Kidney (tissue), 14 donors: Measurements from ENCODE around the gene ST6GALNAC6. TPM values are rescaled to one million over a fixed set of nuclear protein-coding genes. Genes with fewer than 3 reads are reported as not detected.
A peak's percentile ranks its signal among the peaks of the same experiment; 100 is the strongest.

Experiments
- DNase-seq, 5 donors: peaks; one replicate each; pipeline ENCODE4 v3.0.0-alpha.2; 2013 to 2020
- FAIRE-seq: peaks from 2 replicates; lab custom pipeline; 2012; peaks lifted over from hg19 to GRCh38; lab: Jason Lieb, UNC
- H3K27ac ChIP-seq, 2 donors: one replicate each; pipeline ENCODE4 v1.7.0; 2013; ENCODE audit warnings: low read depth in 2 of 2, low read length in 2 of 2, inconsistent platforms in 1 of 2
- H3K27me3 ChIP-seq: one replicate; pipeline ENCODE4 v1.7.1; 2013; ENCODE audit warnings: low read length, inconsistent platforms; ENCODE audit not compliant: control insufficient read depth, insufficient read depth
- H3K36me3 ChIP-seq, 3 donors: one replicate each; pipeline versions ENCODE4 v1.7.0 to v1.7.1; 2013; ENCODE audit warnings: low read length in 3 of 3, control low read depth in 1 of 3, inconsistent platforms in 1 of 3; ENCODE audit not compliant: insufficient read depth in 3 of 3, control insufficient read depth in 2 of 3
- H3K4me1 ChIP-seq, 3 donors: one replicate each; pipeline versions ENCODE4 v1.7.0 to v1.7.1; 2013; ENCODE audit warnings: low read length in 3 of 3, inconsistent platforms in 1 of 3, low read depth in 1 of 3; ENCODE audit not compliant: control insufficient read depth in 2 of 3, insufficient read depth in 2 of 3
- H3K4me3 ChIP-seq, 3 donors: one replicate each; pipeline versions ENCODE4 v1.7.0 to v1.8.1; 2013; ENCODE audit warnings: low read length in 3 of 3, control low read depth in 1 of 3, inconsistent platforms in 1 of 3
- H3K9ac ChIP-seq, 3 donors: one replicate each; pipeline versions ENCODE4 v1.7.0 to v1.7.1; 2013; ENCODE audit warnings: low read length in 3 of 3, control low read depth in 1 of 3, inconsistent platforms in 1 of 3
- H3K9me3 ChIP-seq, 3 donors: one replicate each; pipeline versions ENCODE4 v1.7.0 to v1.7.1; 2013; ENCODE audit warnings: low read length in 3 of 3, control low read depth in 1 of 3, inconsistent platforms in 1 of 3; ENCODE audit not compliant: control insufficient read depth in 2 of 3, insufficient read depth in 1 of 3
- CTCF ChIP-seq: IDR thresholded peaks from 3 replicates; pipeline ENCODE4 v1.5.1; 2012; ENCODE audit warnings: mild to moderate bottlenecking, moderate library complexity, borderline replicate concordance; ENCODE audit not compliant: insufficient read depth; ENCODE audit errors: extremely low read depth
- intact Hi-C: fragments of 100-400 bp; cut with DNase I; formaldehyde crosslinking; loops from one replicate; pipeline ENCODE4 v1.11.1; 2022
- polyA plus RNA-seq: library from polyadenylated mRNA; stranded (reverse); fragments of 350-450 nt; fragmentation: Illumina TruSeq; extraction: RNeasy Lipid Tissue Mini Kit (QIAGEN cat#74804); gene quantifications from one replicate; pipeline ENCODE4 v1.2.3, GENCODE V29; 2014; ENCODE audit warnings: low read depth, low replicate concordance; ENCODE audit not compliant: insufficient read depth
- total RNA-seq: library from RNA; stranded (reverse); fragmentation: NEBNext Ultra II Directional; extraction: Animal tissue kit (Norgen Biotek cat#: 25700); gene quantifications from one replicate; pipeline ENCODE4 v1.2.1, GENCODE V29; 2021
- donor health status: control.
- donor health status: control.
- donor health status: control.
- donor health status: control.
- donor health status: control.
- donor health status: DM: yes; HTN: yes; CAD: no.
- donor health status: Normal renal cell carcinoma (clear cell type).

ST6GALNAC6 gene
- total and polyA plus RNA-seq, 2 donors from 2014 or later: 74.6 to 75.0 TPM

- intact Hi-C loops: no loop called here
- Histone ChIP-seq H3K9ac (no peak overlapping the region), H3K27ac (no peak overlapping the region), H3K27me3 (no peaks in the 10 kb centered on the region), H3K36me3 (peaks cover 0 to 3% (median 0%) of the 10 kb centered on the region in 3 donors), H3K4me3 (no peak overlapping the region), H3K4me1 (peaks cover 0 to 23% (median 5%) of the 10 kb centered on the region in 3 donors), H3K9me3 (no peaks in the 10 kb centered on the region)
- no peak for FAIRE-seq
- TF ChIP-seq CTCF: no peak
- DNase-seq: peak in 3 of 5 donors; percentile 45 to 71 (median 49)
Observed at GRCh38 chr9:127873223-127873691, 26.1 kb downstream of the ST6GALNAC6 start.

GRCh38 chr9:127872369-127873222 lies 26.8 kb downstream of the ST6GALNAC6 start:
- Histone ChIP-seq H3K9ac (no peak overlapping the region), H3K27me3 (no peaks in the 10 kb centered on the region), H3K4me3 (no peak overlapping the region), H3K36me3 (peaks cover 0 to 3% (median 0%) of the 10 kb centered on the region in 3 donors), H3K9me3 (no peaks in the 10 kb centered on the region), H3K27ac (no peak overlapping the region), H3K4me1 (peaks cover 0 to 20% (median 0%) of the 10 kb centered on the region in 3 donors)
- no peak for TF ChIP-seq CTCF
- FAIRE-seq (no peak), DNase-seq (no peak)
- intact Hi-C loops: no loop called here

GRCh38 chr9:127871531-127871930 lies 27.9 kb downstream of the ST6GALNAC6 start:
- no peak for DNase-seq
- H3K4me1 ChIP-seq: peaks cover 0 to 17% (median 0%) of the 10 kb centered on the region in 3 donors

More at GRCh38 chr9:127871531-127871930, 27.9 kb downstream of the ST6GALNAC6 start:
- no peak for FAIRE-seq
- Histone ChIP-seq H3K9me3 (no peaks in the 10 kb centered on the region), H3K27me3 (no peaks in the 10 kb centered on the region), H3K9ac (no peak overlapping the region), H3K36me3 (peaks cover 0 to 3% (median 0%) of the 10 kb centered on the region in 3 donors), H3K27ac (no peak overlapping the region), H3K4me3 (no peak overlapping the region)
- TF ChIP-seq CTCF: no peak
- intact Hi-C loops: no loop called here
